H9 (cell line): ENCODE results near the gene EDDM3A. TPM values are rescaled to one million over a fixed set of nuclear protein-coding genes. Genes with fewer than 3 reads are reported as not detected.

Source experiments
- DNase-seq: peaks from one replicate; pipeline ENCODE4 v3.0.0-alpha.2; 2017
- H2AFZ ChIP-seq: one replicate; pipeline ENCODE4 v1.6.1; 2013; ENCODE audit warnings: mild to moderate bottlenecking, low read length, control low read depth, moderate library complexity
- H2AK5ac ChIP-seq: 2 replicates; pipeline ENCODE4 v1.6.1; 2013; ENCODE audit warnings: low read length, control low read depth, mixed read lengths; ENCODE audit not compliant: insufficient read length
- H2BK120ac ChIP-seq: one replicate; pipeline ENCODE4 v1.6.1; 2013; ENCODE audit warnings: low read depth, mild to moderate bottlenecking, low read length, control low read depth, inconsistent platforms; ENCODE audit not compliant: poor library complexity, severe bottlenecking
- H2BK12ac ChIP-seq: 2 replicates; pipeline ENCODE4 v1.6.1; 2013; ENCODE audit warnings: low read length, control low read depth, mixed read lengths, low read depth; ENCODE audit not compliant: insufficient read length
- H2BK15ac ChIP-seq: 2 replicates; pipeline ENCODE4 v1.6.1; 2013; ENCODE audit warnings: low read depth, low read length, control low read depth
- H2BK20ac ChIP-seq: one replicate; pipeline ENCODE4 v1.6.1; 2013; ENCODE audit warnings: low read depth, mild to moderate bottlenecking, low read length, control low read depth, inconsistent platforms; ENCODE audit not compliant: poor library complexity, severe bottlenecking
- H2BK5ac ChIP-seq: 2 replicates; pipeline ENCODE4 v1.6.1; 2013; ENCODE audit warnings: low read length, control low read depth, mixed read lengths; ENCODE audit not compliant: insufficient read length
- H3K14ac ChIP-seq: 2 replicates; pipeline ENCODE4 v1.6.1; 2013; ENCODE audit warnings: low read length, control low read depth; ENCODE audit not compliant: insufficient read depth
- H3K18ac ChIP-seq: 2 replicates; pipeline ENCODE4 v1.6.1; 2013; ENCODE audit warnings: low read depth, mild to moderate bottlenecking, mixed read lengths, low read length, control low read depth; ENCODE audit not compliant: insufficient read length
- H3K23ac ChIP-seq: 2 replicates; pipeline ENCODE4 v1.6.1; 2013; ENCODE audit warnings: low read length, control low read depth, mixed read lengths, low read depth; ENCODE audit not compliant: insufficient read length
- H3K23me2 ChIP-seq: 2 replicates; pipeline ENCODE4 v1.6.1; 2013; ENCODE audit warnings: low read depth, mild to moderate bottlenecking, mixed read lengths, low read length, control low read depth; ENCODE audit not compliant: insufficient read length, poor library complexity, severe bottlenecking
- H3K27ac ChIP-seq: 2 replicates; pipeline ENCODE4 v1.5.1; 2013; ENCODE audit warnings: low read length, control low read depth, mixed read lengths, low read depth; ENCODE audit not compliant: insufficient read length
- H3K27me3 ChIP-seq: 2 replicates; pipeline ENCODE4 v1.6.1; 2013; ENCODE audit warnings: low read length, control low read depth, inconsistent platforms; ENCODE audit not compliant: insufficient read depth
- H3K4ac ChIP-seq: 2 replicates; pipeline ENCODE4 v1.6.1; 2013; ENCODE audit warnings: low read depth, mild to moderate bottlenecking, control low read depth, inconsistent platforms, low read length, moderate library complexity
- H3K4me1 ChIP-seq: 2 replicates; pipeline ENCODE4 v1.6.1; 2013; ENCODE audit warnings: low read length, control low read depth, inconsistent platforms; ENCODE audit not compliant: insufficient read depth
- H3K4me2 ChIP-seq: 2 replicates; pipeline ENCODE4 v1.6.1; 2013; ENCODE audit warnings: low read length, control low read depth, mixed read lengths; ENCODE audit not compliant: insufficient read length, insufficient read depth
- H3K56ac ChIP-seq: 2 replicates; pipeline ENCODE4 v1.6.1; 2013; ENCODE audit warnings: low read depth, mild to moderate bottlenecking, mixed read lengths, low read length, control low read depth; ENCODE audit not compliant: insufficient read length
- H3K79me1 ChIP-seq: 2 replicates; pipeline ENCODE4 v1.6.1; 2013; ENCODE audit warnings: low read depth, mild to moderate bottlenecking, moderate library complexity, low read length, control low read depth, inconsistent platforms; ENCODE audit not compliant: insufficient read depth, poor library complexity, severe bottlenecking
- H3K79me2 ChIP-seq: 2 replicates; pipeline ENCODE4 v1.6.1; 2013; ENCODE audit warnings: low read length, control low read depth, inconsistent platforms; ENCODE audit not compliant: insufficient read depth
- H3K9ac ChIP-seq: 2 replicates; pipeline ENCODE4 v1.6.1; 2013; ENCODE audit warnings: low read length, control low read depth, mixed read lengths; ENCODE audit not compliant: insufficient read length; ENCODE audit errors: extremely low read depth
- H3K9me3 ChIP-seq: one replicate; pipeline ENCODE4 v1.6.1; 2013; ENCODE audit warnings: low read depth, low read length, inconsistent platforms; ENCODE audit not compliant: control insufficient read depth
- H3T11ph ChIP-seq: one replicate; pipeline ENCODE4 v1.6.1; 2013; ENCODE audit warnings: mild to moderate bottlenecking, low read length, control low read depth, inconsistent platforms
- H4K20me1 ChIP-seq: one replicate; pipeline ENCODE4 v1.6.1; 2013; ENCODE audit not compliant: control insufficient read depth, insufficient read length, insufficient read depth
- H4K5ac ChIP-seq: 2 replicates; pipeline ENCODE4 v1.6.1; 2013; ENCODE audit warnings: low read depth, mild to moderate bottlenecking, mixed read lengths, low read length, control low read depth; ENCODE audit not compliant: insufficient read length
- H4K8ac ChIP-seq: replicated peaks from 2 replicates; pipeline ENCODE4 v1.6.1; 2013; ENCODE audit warnings: low read length, control low read depth, mixed read lengths, low read depth; ENCODE audit not compliant: insufficient read length
- H4K91ac ChIP-seq: 2 replicates; pipeline ENCODE4 v1.6.1; 2013; ENCODE audit warnings: low read depth, mild to moderate bottlenecking, moderate library complexity, mixed read lengths, low read length, control low read depth; ENCODE audit not compliant: insufficient read length
- H3K27ac Mint-ChIP-seq, 3 experiments: 2 replicates in 2 of 3; 3 replicates in 1 of 3; pipeline ENCODE4 v1.8.0; 2020 to 2021; ENCODE audit warnings: mixed read lengths in 3 of 3, mild to moderate bottlenecking in 1 of 3, moderate library complexity in 1 of 3
- H3K27me3 Mint-ChIP-seq: 2 replicates; pipeline ENCODE4 v1.8.0; 2021; ENCODE audit warnings: low read depth, mild to moderate bottlenecking, moderate library complexity, mixed read lengths
- H3K36me3 Mint-ChIP-seq, 3 experiments: 2 replicates in 2 of 3; 3 replicates in 1 of 3; pipeline ENCODE4 v1.8.0; 2020 to 2021; ENCODE audit warnings: low read depth in 3 of 3, mixed read lengths in 3 of 3; ENCODE audit not compliant: insufficient read depth in 1 of 3
- H3K4me1 Mint-ChIP-seq, 2 experiments: 2 replicates each; pipeline ENCODE4 v1.8.0; 2020; ENCODE audit warnings: mixed read lengths in 2 of 2
- H3K4me3 Mint-ChIP-seq, 2 experiments: 2 replicates in 1 of 2; 3 replicates in 1 of 2; pipeline ENCODE4 v1.8.0; 2020 to 2021; ENCODE audit warnings: mild to moderate bottlenecking in 2 of 2, mixed read lengths in 2 of 2, moderate library complexity in 1 of 2
- H3K9me3 Mint-ChIP-seq, 2 experiments: 2 replicates in 1 of 2; 3 replicates in 1 of 2; pipeline ENCODE4 v1.8.0; 2020; ENCODE audit warnings: mild to moderate bottlenecking in 2 of 2, mixed read lengths in 2 of 2, moderate library complexity in 1 of 2
- WGBS: extraction: QIAGEN DNeasy Blood & Tissue Kit; methylation state at CpG from one replicate; pipeline ENCODE4 v1.1.7; 2013; ENCODE audit warnings: missing lambda C conversion rate, low lambda C conversion rate, mixed read lengths; ENCODE audit not compliant: insufficient read length; ENCODE audit errors: extremely low coverage; 5-methylcytosine and 5-hydroxymethylcytosine counted together
- total RNA-seq: library from RNA; stranded (reverse); gene quantifications from 2 replicates; pipeline ENCODE4 v1.2.1, GENCODE V29; 2021
- TF ChIP-seq, protein P1 (sequence below): fragments of 200-600 bp; sonication (generic); conservative IDR thresholded peaks from 3 replicates; pipeline ENCODE4 v1.8.0; 2021; ENCODE audit warnings: antibody characterized with exemption, mild to moderate bottlenecking

The EDDM3A gene
- total RNA-seq, 1 experiment from 2014 or later, result not detected

- H3K9me3 Mint-ChIP-seq, result no peaks in the 10 kb centered on the region
- DNase-seq, result no peak
- H3K36me3 Mint-ChIP-seq, result no peaks in the 10 kb centered on the region
- H3K27ac Mint-ChIP-seq, result peak overlapping the region in 1 of 3 experiments; percentile 57; a peak in 1 of 7 replicates
- no peak overlapping the region for H3K14ac ChIP-seq
- H3K4me1 ChIP-seq, result no peaks in the 10 kb centered on the region
- no peaks in the 10 kb centered on the region for H3K23me2 ChIP-seq
- peak overlapping the region; percentile 39 for H4K5ac ChIP-seq
- no peaks in the 10 kb centered on the region for H3K79me1 ChIP-seq
- no peak overlapping the region for H2BK20ac ChIP-seq
- H3K27ac ChIP-seq, result no peak overlapping the region
- TF ChIP-seq, protein P1, sequence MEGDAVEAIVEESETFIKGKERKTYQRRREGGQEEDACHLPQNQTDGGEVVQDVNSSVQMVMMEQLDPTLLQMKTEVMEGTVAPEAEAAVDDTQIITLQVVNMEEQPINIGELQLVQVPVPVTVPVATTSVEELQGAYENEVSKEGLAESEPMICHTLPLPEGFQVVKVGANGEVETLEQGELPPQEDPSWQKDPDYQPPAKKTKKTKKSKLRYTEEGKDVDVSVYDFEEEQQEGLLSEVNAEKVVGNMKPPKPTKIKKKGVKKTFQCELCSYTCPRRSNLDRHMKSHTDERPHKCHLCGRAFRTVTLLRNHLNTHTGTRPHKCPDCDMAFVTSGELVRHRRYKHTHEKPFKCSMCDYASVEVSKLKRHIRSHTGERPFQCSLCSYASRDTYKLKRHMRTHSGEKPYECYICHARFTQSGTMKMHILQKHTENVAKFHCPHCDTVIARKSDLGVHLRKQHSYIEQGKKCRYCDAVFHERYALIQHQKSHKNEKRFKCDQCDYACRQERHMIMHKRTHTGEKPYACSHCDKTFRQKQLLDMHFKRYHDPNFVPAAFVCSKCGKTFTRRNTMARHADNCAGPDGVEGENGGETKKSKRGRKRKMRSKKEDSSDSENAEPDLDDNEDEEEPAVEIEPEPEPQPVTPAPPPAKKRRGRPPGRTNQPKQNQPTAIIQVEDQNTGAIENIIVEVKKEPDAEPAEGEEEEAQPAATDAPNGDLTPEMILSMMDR, result no peak
- H4K8ac ChIP-seq, result peak overlapping the region; percentile 95
- peaks cover 6 to 10% of the 10 kb centered on the region in 2 experiments; a peak in 3 of 4 replicates for H3K4me1 Mint-ChIP-seq
- H3K18ac ChIP-seq, result peak overlapping the region; percentile 62
- peaks cover 9% of the 10 kb centered on the region for H3K27me3 Mint-ChIP-seq
- no peaks in the 10 kb centered on the region for H3K79me2 ChIP-seq
- H4K20me1 ChIP-seq, result no peaks in the 10 kb centered on the region
- no peaks in the 10 kb centered on the region for H3K27me3 ChIP-seq
- no peak overlapping the region for H3T11ph ChIP-seq
- H2BK12ac ChIP-seq, result no peak overlapping the region
- WGBS, result no CpG with 5 or more reads among the region's 6 CpGs
- no peak overlapping the region for H2AK5ac ChIP-seq
- H3K9ac ChIP-seq, result no peak overlapping the region
- no peak overlapping the region for H3K4me2 ChIP-seq
- no peak overlapping the region for H2AFZ ChIP-seq
- no peak overlapping the region for H2BK15ac ChIP-seq
- H3K4ac ChIP-seq, result no peak overlapping the region
- no peaks in the 10 kb centered on the region for H3K9me3 ChIP-seq
- no peak overlapping the region; a peak in 1 of 5 replicates for H3K4me3 Mint-ChIP-seq
- H2BK5ac ChIP-seq, result no peak overlapping the region
- no peak overlapping the region for H4K91ac ChIP-seq
- no peak overlapping the region for H2BK120ac ChIP-seq
- no peak overlapping the region for H3K56ac ChIP-seq
- H3K23ac ChIP-seq, result no peak overlapping the region
Observed at GRCh38 chr14:20732979-20733635, 12.6 kb upstream of the EDDM3A start.
